RWPE2 (cell line): Measurements from ENCODE around the gene ATRN.

Experiments used
- ATAC-seq: fragments of 200-7000 bp; cut with Tn5 transposase; 3 replicates; pipeline ENCODE4 v1.9.1; 2021; ENCODE audit warnings: low read depth
- DNase-seq: peaks from one replicate; pipeline ENCODE4 v3.0.0-alpha.2; 2020; ENCODE audit warnings: low spot score
- H3K27ac ChIP-seq: fragments of 450-650 bp; 2 replicates; pipeline ENCODE4 v1.5.1; 2017; ENCODE audit warnings: mild to moderate bottlenecking; ENCODE audit not compliant: poor library complexity, severe bottlenecking
- H3K27me3 ChIP-seq: fragments of 250-450 bp; sonication (Bioruptor Pico); 2 replicates; pipeline ENCODE4 v1.5.1; 2021; ENCODE audit warnings: mild to moderate bottlenecking, moderate library complexity; ENCODE audit not compliant: insufficient read depth, poor library complexity, severe bottlenecking
- H3K36me3 ChIP-seq: fragments of 250-450 bp; sonication (Bioruptor Pico); 2 replicates; pipeline ENCODE4 v1.5.1; 2020; ENCODE audit warnings: low read depth, mild to moderate bottlenecking, moderate library complexity
- H3K4me1 ChIP-seq: fragments of 250-450 bp; sonication (Bioruptor Pico); 2 replicates; pipeline ENCODE4 v1.5.1; 2021; ENCODE audit warnings: mild to moderate bottlenecking, moderate library complexity; ENCODE audit not compliant: insufficient read depth, poor library complexity, severe bottlenecking
- H3K4me3 ChIP-seq: fragments of 250-450 bp; sonication (Bioruptor Pico); 2 replicates; pipeline ENCODE4 v1.5.1; 2021; ENCODE audit warnings: mild to moderate bottlenecking, moderate library complexity; ENCODE audit not compliant: severe bottlenecking
- H3K9me3 ChIP-seq: fragments of 250-450 bp; sonication (Bioruptor Pico); 2 replicates; pipeline ENCODE4 v1.5.1; 2021; ENCODE audit warnings: mild to moderate bottlenecking, moderate library complexity; ENCODE audit not compliant: severe bottlenecking
- CTCF ChIP-seq: fragments of 450-650 bp; IDR thresholded peaks from one replicate; pipeline ENCODE4 v1.5.1; 2017; ENCODE audit warnings: mild to moderate bottlenecking, moderate library complexity; ENCODE audit not compliant: poor library complexity, severe bottlenecking

Gene ATRN

GRCh38 chr20:3690413-3690812 lies 219.6 kb downstream of the ATRN start:
- no peak overlapping the region for H3K4me3 ChIP-seq
- DNase-seq = no peak
- no peak for TF ChIP-seq CTCF
- H3K36me3 ChIP-seq = no peaks in the 10 kb centered on the region
- H3K4me1 ChIP-seq = no peaks in the 10 kb centered on the region
- no peak overlapping the region for H3K27ac ChIP-seq
- H3K9me3 ChIP-seq = no peaks in the 10 kb centered on the region
- H3K27me3 ChIP-seq = no peaks in the 10 kb centered on the region
- ATAC-seq = no peak

GRCh38 chr20:3691306-3691705 lies 220.5 kb downstream of the ATRN start:
- Histone ChIP-seq H3K36me3 (no peaks in the 10 kb centered on the region), H3K4me3 (no peak overlapping the region)
- no peak for ATAC-seq

GRCh38 chr20:3691897-3692296 lies 221.1 kb downstream of the ATRN start:
- Histone ChIP-seq H3K4me1 (no peaks in the 10 kb centered on the region), H3K27me3 (no peaks in the 10 kb centered on the region), H3K9me3 (no peaks in the 10 kb centered on the region), H3K4me3 (no peak overlapping the region), H3K36me3 (no peaks in the 10 kb centered on the region), H3K27ac (no peak overlapping the region)
- no peak for TF ChIP-seq CTCF
- ATAC-seq = no peak
- DNase-seq = no peak

More at GRCh38 chr20:3691306-3691705, 220.5 kb downstream of the ATRN start:
- Histone ChIP-seq H3K4me1 (no peaks in the 10 kb centered on the region), H3K27ac (no peak overlapping the region), H3K27me3 (no peaks in the 10 kb centered on the region), H3K9me3 (no peaks in the 10 kb centered on the region)
- no peak for TF ChIP-seq CTCF
- no peak for DNase-seq

GRCh38 chr20:3692706-3693294 lies 222.0 kb downstream of the ATRN start:
- Histone ChIP-seq H3K9me3 (no peaks in the 10 kb centered on the region), H3K27me3 (no peaks in the 10 kb centered on the region), H3K36me3 (no peaks in the 10 kb centered on the region), H3K4me3 (no peak overlapping the region), H3K4me1 (no peaks in the 10 kb centered on the region), H3K27ac (no peak overlapping the region)
- no peak; the same call in 2 of the 3 replicates for ATAC-seq
- no peak for TF ChIP-seq CTCF
- DNase-seq = no peak

GRCh38 chr20:3693376-3693775 lies 222.6 kb downstream of the ATRN start:
- no peaks in the 10 kb centered on the region for H3K27me3 ChIP-seq
- H3K9me3 ChIP-seq = no peaks in the 10 kb centered on the region
- DNase-seq (no peak), ATAC-seq (no peak)
- no peaks in the 10 kb centered on the region for H3K4me1 ChIP-seq
- no peak overlapping the region for H3K27ac ChIP-seq
- no peaks in the 10 kb centered on the region for H3K36me3 ChIP-seq
- no peak for TF ChIP-seq CTCF
- no peak overlapping the region for H3K4me3 ChIP-seq
